ENCODE measurements around the gene TXNDC2.

TXNDC2 gene

GRCh38 chr18:9924371-9924943 is 38.7 kb downstream of the TXNDC2 start:
- no peak for DNase-seq (ENCODE audit: low read depth, low spot score)
- no peak overlapping the region for H3K4me3 ChIP-seq (ENCODE audit: low read length)

- no peak for DNase-seq (ENCODE audit: low read depth, low spot score)
Observed at GRCh38 chr18:9925369-9925768, 39.6 kb downstream of the TXNDC2 start.

GRCh38 chr18:9925795-9926194 is 40.0 kb downstream of the TXNDC2 start:
- DNase-seq (ENCODE audit: low read depth, low spot score): no peak
- H3K4me3 ChIP-seq (ENCODE audit: low read length): no peak overlapping the region

More at GRCh38 chr18:9925369-9925768, 39.6 kb downstream of the TXNDC2 start:
- no peak overlapping the region for H3K4me3 ChIP-seq (ENCODE audit: low read length)

DNA sequence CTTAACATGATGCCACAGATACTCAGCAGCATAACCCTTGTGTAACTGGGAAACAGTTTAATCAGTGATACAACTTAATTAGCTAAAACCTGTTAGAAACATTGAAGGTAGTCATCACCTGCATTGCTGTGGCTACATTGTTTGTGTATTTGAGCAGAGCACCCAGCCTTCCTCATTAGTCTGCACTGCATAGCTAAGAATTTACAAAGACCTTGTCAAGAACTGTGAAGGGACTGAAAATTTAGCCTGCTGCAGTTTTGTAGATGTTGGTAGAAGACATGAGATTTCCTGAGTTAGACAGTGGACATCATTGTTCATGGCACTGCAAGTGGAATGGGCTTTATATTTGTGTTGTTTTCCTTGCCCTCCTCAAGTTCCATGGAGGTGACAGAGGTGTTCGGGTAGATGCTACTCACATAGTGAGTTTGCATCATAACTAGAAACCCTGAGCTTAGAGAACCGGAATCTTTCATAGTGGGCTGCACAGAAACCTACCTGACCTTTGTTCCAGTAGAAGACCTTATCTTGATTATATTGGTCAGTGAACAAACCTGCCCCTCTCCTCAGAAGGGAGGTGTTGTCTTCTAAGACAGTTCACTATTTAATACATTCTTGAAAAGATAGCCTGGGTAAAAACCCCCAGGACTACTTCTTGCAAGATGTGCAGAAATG is 40.6 kb downstream of the TXNDC2 start:
- no peak for DNase-seq (ENCODE audit: low read depth, low spot score)
- no peak overlapping the region for H3K4me3 ChIP-seq (ENCODE audit: low read length)

DNA sequence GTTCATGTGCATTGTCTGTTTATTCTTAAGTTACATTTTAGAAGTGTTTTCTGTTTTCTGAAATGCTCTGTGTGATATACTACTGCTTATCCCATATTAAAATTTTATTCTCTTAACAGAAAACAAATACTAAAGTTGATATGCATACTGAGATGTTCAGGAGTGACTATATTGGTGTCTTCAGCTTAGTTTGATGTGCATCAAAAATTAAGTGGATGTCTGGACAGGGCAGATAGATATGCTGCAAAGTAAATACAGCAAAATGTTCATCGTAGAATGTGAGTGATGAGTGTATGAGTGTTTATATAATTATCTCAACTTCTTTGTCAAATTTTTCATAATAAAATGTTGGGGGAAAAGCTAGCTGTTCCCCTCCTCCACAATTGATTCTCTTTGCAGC is 41.2 kb downstream of the TXNDC2 start:
- DNase-seq (ENCODE audit: low read depth, low spot score): no peak
- no peak overlapping the region for H3K4me3 ChIP-seq (ENCODE audit: low read length)

DNA sequence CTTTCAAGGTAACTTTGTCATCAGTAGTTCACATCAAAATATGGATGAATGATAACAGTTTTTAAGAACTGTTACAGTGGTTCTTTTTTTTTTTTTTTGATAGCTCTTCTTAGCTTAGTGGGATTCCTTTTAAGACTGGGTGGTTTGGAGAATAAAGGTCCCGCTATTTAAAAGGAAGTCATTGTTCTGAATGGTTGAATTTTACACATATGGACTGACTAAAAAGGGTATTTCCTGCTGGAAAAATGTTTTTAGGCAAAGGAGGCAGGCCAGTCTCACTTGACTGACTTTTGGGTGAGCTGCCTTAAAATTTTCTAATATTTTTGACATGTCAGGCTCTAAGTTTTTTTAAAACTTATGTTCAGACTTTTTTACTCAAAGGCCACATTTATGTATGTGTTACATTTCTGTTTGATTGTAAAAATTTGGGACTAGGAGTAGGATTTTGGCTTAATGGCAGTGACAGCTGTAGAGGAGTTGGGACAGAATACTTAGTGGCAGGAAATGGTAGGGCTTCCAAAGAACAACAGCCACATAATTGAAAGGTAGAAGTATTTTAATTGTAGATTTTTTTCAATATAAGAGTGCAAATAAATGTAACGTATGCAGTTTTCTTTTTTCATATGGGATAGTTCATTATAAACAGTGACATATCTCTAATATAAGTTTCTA is 41.8 kb downstream of the TXNDC2 start:
- no peak overlapping the region for H3K4me3 ChIP-seq (ENCODE audit: low read length)
- DNase-seq (ENCODE audit: low read depth, low spot score): no peak

- no peak overlapping the region for H3K4me3 ChIP-seq (ENCODE audit: low read length)
- DNase-seq (ENCODE audit: low read depth, low spot score): no peak
Observed at GRCh38 chr18:9928646-9929259, 43.0 kb downstream of the TXNDC2 start.

- no peak for DNase-seq (ENCODE audit: low read depth, low spot score)
- no peak overlapping the region for H3K4me3 ChIP-seq (ENCODE audit: low read length)
Observed at GRCh38 chr18:9930299-9930884, 44.6 kb downstream of the TXNDC2 start.

DNA sequence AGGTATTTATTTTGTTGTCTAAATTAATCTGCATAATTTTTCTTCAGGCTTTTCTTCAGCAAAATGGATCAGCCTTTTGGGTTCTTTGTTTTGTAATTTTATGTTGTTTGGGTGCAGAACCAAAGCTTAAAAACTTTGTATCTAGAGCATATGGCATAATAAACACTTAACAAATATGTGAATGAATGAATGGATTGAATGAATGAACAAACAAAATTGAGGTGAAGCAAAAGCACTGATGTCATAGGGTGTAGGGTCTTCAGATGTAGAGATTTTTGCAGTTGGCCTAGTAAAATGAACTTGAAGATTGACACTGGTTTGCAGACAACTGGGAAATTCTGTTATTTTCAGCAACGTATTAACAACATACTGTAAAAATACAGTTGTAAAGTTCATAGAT is 45.4 kb downstream of the TXNDC2 start:
- H3K4me3 ChIP-seq (ENCODE audit: low read length): no peak overlapping the region
- DNase-seq (ENCODE audit: low read depth, low spot score): no peak

DNA sequence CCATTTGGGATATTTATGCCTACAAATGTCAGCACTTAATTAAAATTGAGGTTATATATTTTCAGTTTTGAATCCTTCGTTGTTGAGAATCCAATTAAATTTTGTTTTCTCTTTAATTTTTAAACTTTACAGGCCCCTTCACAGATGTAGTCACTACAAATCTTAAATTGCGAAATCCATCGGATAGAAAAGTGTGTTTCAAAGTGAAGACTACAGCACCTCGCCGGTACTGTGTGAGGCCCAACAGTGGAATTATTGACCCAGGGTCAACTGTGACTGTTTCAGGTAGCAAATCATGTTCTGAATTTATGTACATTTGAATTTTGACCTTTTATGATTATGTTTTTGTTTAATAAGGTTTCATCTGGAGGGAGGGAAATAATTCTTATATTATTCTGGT is 45.9 kb downstream of the TXNDC2 start:
- DNase-seq (ENCODE audit: low read depth, low spot score): no peak
- no peak overlapping the region for H3K4me3 ChIP-seq (ENCODE audit: low read length)

DNA sequence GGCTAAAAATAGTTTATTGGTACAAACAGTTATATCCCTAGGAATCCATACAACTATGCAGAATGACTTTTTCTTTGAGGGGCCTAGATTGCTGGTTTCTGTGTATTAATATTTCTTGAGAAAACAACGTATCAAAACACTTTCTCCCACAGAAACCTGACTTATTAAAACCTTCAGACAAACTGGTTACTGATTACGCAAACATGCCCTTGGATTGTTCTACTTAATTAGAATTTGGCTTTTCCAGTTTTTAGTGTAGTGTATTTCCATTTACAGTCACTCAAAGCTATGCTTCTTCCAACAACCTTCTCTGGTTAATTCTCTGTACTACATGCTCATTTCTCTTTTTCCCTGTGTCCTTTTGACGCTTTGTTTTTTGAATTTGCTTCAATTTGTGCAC is 48.1 kb downstream of the TXNDC2 start:
- no peak overlapping the region for H3K4me3 ChIP-seq (ENCODE audit: low read length)
- DNase-seq (ENCODE audit: low read depth, low spot score): no peak

DNA sequence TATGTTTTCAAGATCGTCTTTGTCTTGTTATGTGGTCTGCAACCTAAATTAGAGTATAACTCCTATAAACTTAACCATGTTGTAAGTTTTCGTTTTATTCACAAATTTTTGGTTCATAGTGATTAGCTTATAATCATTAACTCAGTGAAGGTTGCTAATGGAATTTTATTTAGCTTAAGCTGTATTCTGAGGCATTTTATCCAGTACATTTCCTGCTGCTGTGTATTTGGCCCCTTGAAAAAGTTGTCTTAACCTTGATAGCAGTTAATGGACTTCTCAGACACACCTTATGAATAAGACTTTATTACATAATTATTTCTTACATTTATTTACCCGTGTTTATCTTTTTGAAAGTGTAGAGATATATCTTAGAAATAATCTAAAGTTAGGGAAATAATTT is 48.5 kb downstream of the TXNDC2 start:
- no peak overlapping the region for H3K4me3 ChIP-seq (ENCODE audit: low read length)
- DNase-seq (ENCODE audit: low read depth, low spot score): no peak

Measured in Jurkat, Clone E6-1 (cell line).